ENCODE results near the gene TNRC6B. TPM values are rescaled to one million over a fixed set of nuclear protein-coding genes. Genes with fewer than 3 reads are reported as not detected.

TNRC6B gene
- polyA plus RNA-seq, 1 donor from 2014 or later = 7.6 TPM

DNA sequence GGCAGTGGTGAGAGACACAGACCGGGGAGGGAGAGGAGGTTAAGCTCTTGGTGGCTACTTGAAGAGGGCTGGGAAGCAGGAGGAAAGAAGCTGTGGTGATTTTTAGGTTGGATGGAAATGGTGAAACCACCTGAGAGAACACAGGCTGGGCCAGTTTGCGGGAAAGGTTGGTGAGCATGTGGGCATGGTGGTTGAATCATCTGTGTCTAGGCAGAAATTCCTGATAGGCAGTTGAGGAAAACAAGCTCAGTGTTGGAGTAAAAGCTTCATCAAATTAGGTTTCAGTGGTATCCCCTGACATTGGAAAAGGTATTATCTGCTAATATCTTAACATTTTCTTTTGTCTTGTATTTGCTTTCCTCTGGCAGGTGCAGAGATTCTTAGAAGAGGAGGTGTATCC, 188.3 kb downstream of the TNRC6B start:
- no peak overlapping the region for H3K4me3 ChIP-seq (ENCODE audit: low read length)
- H3K9me2 ChIP-seq (ENCODE audit: insufficient read depth, low read length) = no peaks in the 10 kb centered on the region
- no peak overlapping the region for H3K27ac ChIP-seq (ENCODE audit: low read length)
- TF ChIP-seq MXI1 (conservative IDR thresholded peaks at IDR 0.05; ENCODE audit: poor library complexity, severe bottlenecking) (no peak), TAF1 (IDR thresholded peaks at IDR 0.05; ENCODE audit: low read depth) (no peak), RAD21 (conservative IDR thresholded peaks at IDR 0.05) (no peak), EZH2 (IDR thresholded peaks at IDR 0.05; ENCODE audit: borderline replicate concordance, insufficient read depth, low read length, poor library complexity, severe bottlenecking) (no peak), SMC3 (conservative IDR thresholded peaks at IDR 0.05; ENCODE audit: poor library complexity) (no peak), POLR2AphosphoS5 (IDR thresholded peaks at IDR 0.05) (no peak), EP300 (conservative IDR thresholded peaks at IDR 0.05; ENCODE audit: poor library complexity, severe bottlenecking) (no peak)
- TF ChIP-seq, protein P1, sequence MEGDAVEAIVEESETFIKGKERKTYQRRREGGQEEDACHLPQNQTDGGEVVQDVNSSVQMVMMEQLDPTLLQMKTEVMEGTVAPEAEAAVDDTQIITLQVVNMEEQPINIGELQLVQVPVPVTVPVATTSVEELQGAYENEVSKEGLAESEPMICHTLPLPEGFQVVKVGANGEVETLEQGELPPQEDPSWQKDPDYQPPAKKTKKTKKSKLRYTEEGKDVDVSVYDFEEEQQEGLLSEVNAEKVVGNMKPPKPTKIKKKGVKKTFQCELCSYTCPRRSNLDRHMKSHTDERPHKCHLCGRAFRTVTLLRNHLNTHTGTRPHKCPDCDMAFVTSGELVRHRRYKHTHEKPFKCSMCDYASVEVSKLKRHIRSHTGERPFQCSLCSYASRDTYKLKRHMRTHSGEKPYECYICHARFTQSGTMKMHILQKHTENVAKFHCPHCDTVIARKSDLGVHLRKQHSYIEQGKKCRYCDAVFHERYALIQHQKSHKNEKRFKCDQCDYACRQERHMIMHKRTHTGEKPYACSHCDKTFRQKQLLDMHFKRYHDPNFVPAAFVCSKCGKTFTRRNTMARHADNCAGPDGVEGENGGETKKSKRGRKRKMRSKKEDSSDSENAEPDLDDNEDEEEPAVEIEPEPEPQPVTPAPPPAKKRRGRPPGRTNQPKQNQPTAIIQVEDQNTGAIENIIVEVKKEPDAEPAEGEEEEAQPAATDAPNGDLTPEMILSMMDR (IDR thresholded peaks at IDR 0.05; ENCODE audit: poor library complexity, severe bottlenecking) = no peak
- TF ChIP-seq, protein P2, sequence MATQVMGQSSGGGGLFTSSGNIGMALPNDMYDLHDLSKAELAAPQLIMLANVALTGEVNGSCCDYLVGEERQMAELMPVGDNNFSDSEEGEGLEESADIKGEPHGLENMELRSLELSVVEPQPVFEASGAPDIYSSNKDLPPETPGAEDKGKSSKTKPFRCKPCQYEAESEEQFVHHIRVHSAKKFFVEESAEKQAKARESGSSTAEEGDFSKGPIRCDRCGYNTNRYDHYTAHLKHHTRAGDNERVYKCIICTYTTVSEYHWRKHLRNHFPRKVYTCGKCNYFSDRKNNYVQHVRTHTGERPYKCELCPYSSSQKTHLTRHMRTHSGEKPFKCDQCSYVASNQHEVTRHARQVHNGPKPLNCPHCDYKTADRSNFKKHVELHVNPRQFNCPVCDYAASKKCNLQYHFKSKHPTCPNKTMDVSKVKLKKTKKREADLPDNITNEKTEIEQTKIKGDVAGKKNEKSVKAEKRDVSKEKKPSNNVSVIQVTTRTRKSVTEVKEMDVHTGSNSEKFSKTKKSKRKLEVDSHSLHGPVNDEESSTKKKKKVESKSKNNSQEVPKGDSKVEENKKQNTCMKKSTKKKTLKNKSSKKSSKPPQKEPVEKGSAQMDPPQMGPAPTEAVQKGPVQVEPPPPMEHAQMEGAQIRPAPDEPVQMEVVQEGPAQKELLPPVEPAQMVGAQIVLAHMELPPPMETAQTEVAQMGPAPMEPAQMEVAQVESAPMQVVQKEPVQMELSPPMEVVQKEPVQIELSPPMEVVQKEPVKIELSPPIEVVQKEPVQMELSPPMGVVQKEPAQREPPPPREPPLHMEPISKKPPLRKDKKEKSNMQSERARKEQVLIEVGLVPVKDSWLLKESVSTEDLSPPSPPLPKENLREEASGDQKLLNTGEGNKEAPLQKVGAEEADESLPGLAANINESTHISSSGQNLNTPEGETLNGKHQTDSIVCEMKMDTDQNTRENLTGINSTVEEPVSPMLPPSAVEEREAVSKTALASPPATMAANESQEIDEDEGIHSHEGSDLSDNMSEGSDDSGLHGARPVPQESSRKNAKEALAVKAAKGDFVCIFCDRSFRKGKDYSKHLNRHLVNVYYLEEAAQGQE (IDR thresholded peaks at IDR 0.05; ENCODE audit: borderline replicate concordance) = no peak
- H4K20me1 ChIP-seq (ENCODE audit: insufficient read depth) = no peaks in the 10 kb centered on the region
- H2AFZ ChIP-seq (ENCODE audit: low read depth, low read length) = no peak overlapping the region
- no peaks in the 10 kb centered on the region for H3K9me3 ChIP-seq (ENCODE audit: low read length)
- H3K27me3 ChIP-seq (ENCODE audit: insufficient read depth, low read depth, low read length) = no peaks in the 10 kb centered on the region
- H3K79me2 ChIP-seq (replicated peaks; ENCODE audit: insufficient read depth, low read length) = no peaks in the 10 kb centered on the region
- no peaks in the 10 kb centered on the region for H3F3A ChIP-seq (ENCODE audit: insufficient read depth, low read length, poor library complexity, severe bottlenecking)
- peaks cover 17% of the 10 kb centered on the region for H3K36me3 ChIP-seq (ENCODE audit: insufficient read depth, low read length)
- no peak overlapping the region for H3K4me2 ChIP-seq (ENCODE audit: low read length)
- no peak overlapping the region for H3K9ac ChIP-seq (ENCODE audit: low read length)

DNA sequence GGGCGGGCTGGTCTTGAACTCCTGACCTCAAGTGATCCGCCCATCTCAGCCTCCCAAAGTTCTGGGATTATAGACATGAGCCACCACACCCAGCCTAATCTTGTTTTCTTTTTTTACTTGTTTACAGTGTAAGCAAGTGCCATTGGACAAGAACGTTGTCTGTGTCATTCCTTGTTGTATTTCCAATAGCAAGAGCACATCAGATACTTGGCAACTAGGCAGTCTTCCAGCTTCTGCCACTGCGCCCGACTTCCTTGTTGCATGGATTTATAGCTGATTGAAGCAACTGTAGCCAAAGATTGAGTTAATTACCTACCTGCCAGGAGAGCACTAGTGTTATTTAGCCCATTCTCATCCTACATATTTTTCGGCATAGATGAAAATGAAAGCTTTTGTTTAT, 189.6 kb downstream of the TNRC6B start:
- Histone ChIP-seq H2AFZ (ENCODE audit: low read depth, low read length) (no peak overlapping the region), H4K20me1 (ENCODE audit: insufficient read depth) (no peaks in the 10 kb centered on the region), H3K4me3 (ENCODE audit: low read length) (no peak overlapping the region), H3K4me2 (ENCODE audit: low read length) (no peak overlapping the region), H3K36me3 (ENCODE audit: insufficient read depth, low read length) (peaks cover 17% of the 10 kb centered on the region), H3K27ac (ENCODE audit: low read length) (no peak overlapping the region), H3K9me3 (ENCODE audit: low read length) (no peaks in the 10 kb centered on the region), H3K9me2 (ENCODE audit: insufficient read depth, low read length) (no peaks in the 10 kb centered on the region), H3K79me2 (replicated peaks; ENCODE audit: insufficient read depth, low read length) (no peaks in the 10 kb centered on the region), H3K9ac (ENCODE audit: low read length) (no peak overlapping the region), H3K27me3 (ENCODE audit: insufficient read depth, low read depth, low read length) (no peaks in the 10 kb centered on the region), H3F3A (ENCODE audit: insufficient read depth, low read length, poor library complexity, severe bottlenecking) (no peaks in the 10 kb centered on the region)
- TF ChIP-seq, protein P1 (IDR thresholded peaks at IDR 0.05; ENCODE audit: poor library complexity, severe bottlenecking) = no peak
- TF ChIP-seq MXI1 (conservative IDR thresholded peaks at IDR 0.05; ENCODE audit: poor library complexity, severe bottlenecking) = no peak
- TF ChIP-seq, protein P2 (IDR thresholded peaks at IDR 0.05; ENCODE audit: borderline replicate concordance) = no peak
- no peak for TF ChIP-seq EP300 (conservative IDR thresholded peaks at IDR 0.05; ENCODE audit: poor library complexity, severe bottlenecking)
- TF ChIP-seq EZH2 (IDR thresholded peaks at IDR 0.05; ENCODE audit: borderline replicate concordance, insufficient read depth, low read length, poor library complexity, severe bottlenecking) = no peak
- no peak for TF ChIP-seq POLR2AphosphoS5 (IDR thresholded peaks at IDR 0.05)
- no peak for TF ChIP-seq SMC3 (conservative IDR thresholded peaks at IDR 0.05; ENCODE audit: poor library complexity)
- no peak for TF ChIP-seq TAF1 (IDR thresholded peaks at IDR 0.05; ENCODE audit: low read depth)
- no peak for TF ChIP-seq RAD21 (conservative IDR thresholded peaks at IDR 0.05)

Measured in neural cell (in vitro differentiated cells).